ENCODE measurements around the gene AOAH.

DNA sequence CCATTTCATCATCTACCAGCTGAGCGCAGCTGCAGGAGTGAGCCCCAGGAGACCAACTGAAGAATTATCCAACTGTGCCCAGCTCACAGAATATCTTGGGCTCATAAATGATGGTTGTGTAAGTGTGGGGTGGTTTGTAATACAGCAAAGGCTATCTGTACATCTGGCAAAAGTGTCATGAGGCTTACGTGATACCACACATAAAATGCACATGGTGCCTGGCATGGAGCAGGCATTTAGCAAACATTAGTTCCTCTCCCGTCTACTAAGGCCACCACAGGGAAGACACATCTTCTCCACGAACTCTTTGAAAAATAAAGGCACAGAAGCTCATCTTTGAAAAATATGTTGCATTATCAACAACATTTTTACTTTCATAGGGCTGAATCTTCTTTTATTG lies 32.3 kb downstream of the AOAH start:
- TF ChIP-seq EZH2phosphoT487 (IDR thresholded peaks at IDR 0.05) (no peak), CTCF (IDR thresholded peaks at IDR 0.05) (no peak)

Data from neural progenitor cell (in vitro differentiated cells).